ENCODE measurements around the gene THSD4.
"Not testable (repeated sequence)": the region's sequence is repeated elsewhere in the genome, so short reads cannot be mapped to it uniquely, and the experiment has no call there.

The THSD4 gene

GRCh38 chr15:71192816-71193215 lies 77.5 kb downstream of the THSD4 start:
- H3K27me3 Mint-ChIP-seq: no peaks in the 10 kb centered on the region
- CTCF ChIA-PET: no interaction called here
- no peaks in the 10 kb centered on the region for H3K36me3 Mint-ChIP-seq
- no peaks in the 10 kb centered on the region for H3K4me1 Mint-ChIP-seq
- H3K9me3 Mint-ChIP-seq: peaks cover 3% of the 10 kb centered on the region
- no peak overlapping the region for H3K27ac Mint-ChIP-seq
- no peak overlapping the region for H3K4me3 Mint-ChIP-seq
- DNase-seq: no peak

GRCh38 chr15:71194286-71194685 lies 79.0 kb downstream of the THSD4 start:
- Mint-ChIP-seq H3K36me3 (no peaks in the 10 kb centered on the region), H3K4me3 (no peak overlapping the region), H3K9me3 (peaks cover 3% of the 10 kb centered on the region), H3K4me1 (no peaks in the 10 kb centered on the region), H3K27ac (no peak overlapping the region), H3K27me3 (no peaks in the 10 kb centered on the region)
- CTCF ChIA-PET: no interaction called here
- no peak for DNase-seq

- H3K27ac Mint-ChIP-seq: no peak overlapping the region
- no peaks in the 10 kb centered on the region for H3K36me3 Mint-ChIP-seq
- no peaks in the 10 kb centered on the region for H3K4me1 Mint-ChIP-seq
- H3K9me3 Mint-ChIP-seq: peaks cover 7% of the 10 kb centered on the region
- CTCF ChIA-PET: no interaction called here
- no peak for DNase-seq
- no peak overlapping the region for H3K4me3 Mint-ChIP-seq
- no peaks in the 10 kb centered on the region for H3K27me3 Mint-ChIP-seq
These were observed 80.0 kb downstream of the THSD4 start for GRCh38 chr15:71195242-71195641.

GRCh38 chr15:71197620-71198019 lies 82.3 kb downstream of the THSD4 start:
- CTCF ChIA-PET: no interaction called here
- peaks cover 7% of the 10 kb centered on the region for H3K9me3 Mint-ChIP-seq
- H3K4me3 Mint-ChIP-seq: no peak overlapping the region
- no peak for DNase-seq
- H3K27ac Mint-ChIP-seq: no peak overlapping the region
- no peaks in the 10 kb centered on the region for H3K4me1 Mint-ChIP-seq
- H3K27me3 Mint-ChIP-seq: no peaks in the 10 kb centered on the region
- H3K36me3 Mint-ChIP-seq: no peaks in the 10 kb centered on the region

GRCh38 chr15:71198846-71199245 lies 83.6 kb downstream of the THSD4 start:
- no peak overlapping the region for H3K27ac Mint-ChIP-seq
- H3K36me3 Mint-ChIP-seq: no peaks in the 10 kb centered on the region
- H3K9me3 Mint-ChIP-seq: peaks cover 7% of the 10 kb centered on the region
- no peak overlapping the region for H3K4me3 Mint-ChIP-seq
- no peak for DNase-seq
- CTCF ChIA-PET: no interaction called here
- H3K27me3 Mint-ChIP-seq: no peaks in the 10 kb centered on the region
- no peaks in the 10 kb centered on the region for H3K4me1 Mint-ChIP-seq

- Mint-ChIP-seq H3K9me3 (peaks cover 7% of the 10 kb centered on the region), H3K36me3 (no peaks in the 10 kb centered on the region), H3K27me3 (no peaks in the 10 kb centered on the region), H3K27ac (no peak overlapping the region), H3K4me1 (no peaks in the 10 kb centered on the region), H3K4me3 (no peak overlapping the region)
- DNase-seq: no peak
- CTCF ChIA-PET: no interaction called here
These were observed 84.4 kb downstream of the THSD4 start for GRCh38 chr15:71199384-71200351.

GRCh38 chr15:71201477-71201876 lies 86.2 kb downstream of the THSD4 start:
- Mint-ChIP-seq H3K9me3 (peaks cover 3% of the 10 kb centered on the region), H3K36me3 (no peaks in the 10 kb centered on the region), H3K27ac (no peak overlapping the region), H3K4me1 (no peaks in the 10 kb centered on the region), H3K27me3 (no peaks in the 10 kb centered on the region), H3K4me3 (no peak overlapping the region)
- no peak for DNase-seq
- CTCF ChIA-PET: no interaction called here

- no peak for DNase-seq
- Mint-ChIP-seq H3K27ac (no peak overlapping the region), H3K36me3 (no peaks in the 10 kb centered on the region), H3K27me3 (no peaks in the 10 kb centered on the region), H3K9me3 (peaks cover 3% of the 10 kb centered on the region), H3K4me3 (no peak overlapping the region), H3K4me1 (no peaks in the 10 kb centered on the region)
- CTCF ChIA-PET: no interaction called here
These were observed 87.4 kb downstream of the THSD4 start for GRCh38 chr15:71202712-71203111.

GRCh38 chr15:71203586-71204474 lies 88.6 kb downstream of the THSD4 start:
- H3K4me3 Mint-ChIP-seq: no peak overlapping the region
- CTCF ChIA-PET: no interaction called here
- peaks cover 3% of the 10 kb centered on the region for H3K9me3 Mint-ChIP-seq
- DNase-seq: no peak
- H3K36me3 Mint-ChIP-seq: no peaks in the 10 kb centered on the region
- no peaks in the 10 kb centered on the region for H3K27me3 Mint-ChIP-seq
- no peaks in the 10 kb centered on the region for H3K4me1 Mint-ChIP-seq
- no peak overlapping the region for H3K27ac Mint-ChIP-seq

- DNase-seq: no peak
- no peaks in the 10 kb centered on the region for H3K36me3 Mint-ChIP-seq
- H3K9me3 Mint-ChIP-seq: no peaks in the 10 kb centered on the region
- no peaks in the 10 kb centered on the region for H3K4me1 Mint-ChIP-seq
- no peak overlapping the region for H3K4me3 Mint-ChIP-seq
- no peaks in the 10 kb centered on the region for H3K27me3 Mint-ChIP-seq
- H3K27ac Mint-ChIP-seq: no peak overlapping the region
- CTCF ChIA-PET: no interaction called here
These were observed 91.9 kb downstream of the THSD4 start for GRCh38 chr15:71207141-71207540.

- H3K27ac Mint-ChIP-seq: no peak overlapping the region
- no peaks in the 10 kb centered on the region for H3K4me1 Mint-ChIP-seq
- H3K36me3 Mint-ChIP-seq: no peaks in the 10 kb centered on the region
- no peak for DNase-seq
- H3K27me3 Mint-ChIP-seq: peaks cover 11% of the 10 kb centered on the region
- H3K4me3 Mint-ChIP-seq: no peak overlapping the region
- CTCF ChIA-PET: no interaction called here
- H3K9me3 Mint-ChIP-seq: peaks cover 6% of the 10 kb centered on the region
These were observed 96.9 kb downstream of the THSD4 start for GRCh38 chr15:71212146-71212545.

GRCh38 chr15:71213943-71214342 lies 98.7 kb downstream of the THSD4 start:
- DNase-seq, H3K4me3 Mint-ChIP-seq, H3K9me3 Mint-ChIP-seq, H3K4me1 Mint-ChIP-seq, CTCF ChIA-PET, H3K36me3 Mint-ChIP-seq, H3K27ac Mint-ChIP-seq: not testable (repeated sequence)
- peaks cover 11% of the 10 kb centered on the region for H3K27me3 Mint-ChIP-seq

GRCh38 chr15:71215126-71215894 lies 100.0 kb downstream of the THSD4 start:
- Mint-ChIP-seq H3K4me1 (no peaks in the 10 kb centered on the region), H3K9me3 (peaks cover 6% of the 10 kb centered on the region), H3K27ac (no peak overlapping the region), H3K36me3 (no peaks in the 10 kb centered on the region), H3K27me3 (peaks cover 11% of the 10 kb centered on the region), H3K4me3 (no peak overlapping the region)
- DNase-seq: no peak
- CTCF ChIA-PET: no interaction called here

GRCh38 chr15:71218272-71218805 lies 103.1 kb downstream of the THSD4 start:
- Mint-ChIP-seq H3K4me1 (no peaks in the 10 kb centered on the region), H3K4me3 (no peak overlapping the region), H3K9me3 (peaks cover 3% of the 10 kb centered on the region), H3K36me3 (no peaks in the 10 kb centered on the region), H3K27me3 (peaks cover 15% of the 10 kb centered on the region), H3K27ac (no peak overlapping the region)
- no peak for DNase-seq
- CTCF ChIA-PET: no interaction called here

Measured in activated naive CD4-positive, alpha-beta T cell treated with anti-CD3 and anti-CD28 coated beads, Interleukin-2, amount 10 ng/mL, durations not matched to agents 7 days and 5 days (primary cell).